NOMO-1 (cell line): ENCODE results near the gene RBPJ.

Source experiments
- DNase-seq, 2 experiments: peaks; one replicate each; lab custom pipeline; 2025; ENCODE audit not compliant: unreplicated experiment in 2 of 2; lab: John Stamatoyannopoulos, UW

Gene RBPJ

DNA sequence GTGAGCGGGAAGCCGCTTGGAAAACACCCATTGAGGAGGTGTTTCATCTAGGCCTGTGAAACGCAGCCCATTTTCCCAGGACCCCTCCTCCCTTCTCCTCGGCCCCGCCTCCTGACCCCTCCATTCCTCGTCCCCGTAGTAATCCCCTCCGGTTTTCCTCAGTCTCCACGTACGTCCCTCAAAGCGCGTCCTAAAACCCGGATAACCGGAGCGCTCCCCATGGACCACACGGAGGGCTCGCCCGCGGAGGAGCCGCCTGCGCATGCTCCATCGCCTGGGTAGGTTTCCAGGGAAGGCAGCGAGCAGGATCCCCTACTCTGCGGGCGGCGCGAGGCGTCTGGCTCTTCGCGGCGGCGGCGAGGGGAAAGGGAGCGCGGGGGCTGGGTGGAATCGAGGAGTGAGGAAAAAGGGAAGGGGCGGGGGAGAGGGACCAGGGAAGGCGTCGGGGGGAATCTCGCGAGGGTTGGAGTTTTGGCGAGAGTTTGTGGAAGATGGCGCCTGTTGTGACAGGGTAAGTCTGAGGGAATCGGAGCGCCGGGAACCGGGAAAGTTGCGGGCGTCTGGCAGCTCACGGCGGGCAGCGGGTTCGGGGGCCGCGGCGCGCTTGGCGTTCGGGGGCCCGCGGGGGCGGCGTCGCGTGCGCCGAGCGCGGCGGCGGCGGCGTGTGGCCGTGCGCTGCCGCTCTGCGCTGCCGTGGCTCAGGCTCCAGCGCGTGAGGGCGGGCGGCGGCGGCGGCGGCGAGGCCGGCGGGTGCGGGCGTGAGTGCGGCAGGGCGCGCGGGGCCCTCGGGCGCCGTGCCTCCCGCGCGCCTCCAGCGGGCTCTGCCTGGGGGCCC lies at the start of gene RBPJ:
TSS of gene RBPJ (plus strand) at position 477 of the 835 bp plus-strand sequence. CDS start at position 492, 15 bp downstream.
- peak; percentile 70 to 76 for DNase-seq

DNA sequence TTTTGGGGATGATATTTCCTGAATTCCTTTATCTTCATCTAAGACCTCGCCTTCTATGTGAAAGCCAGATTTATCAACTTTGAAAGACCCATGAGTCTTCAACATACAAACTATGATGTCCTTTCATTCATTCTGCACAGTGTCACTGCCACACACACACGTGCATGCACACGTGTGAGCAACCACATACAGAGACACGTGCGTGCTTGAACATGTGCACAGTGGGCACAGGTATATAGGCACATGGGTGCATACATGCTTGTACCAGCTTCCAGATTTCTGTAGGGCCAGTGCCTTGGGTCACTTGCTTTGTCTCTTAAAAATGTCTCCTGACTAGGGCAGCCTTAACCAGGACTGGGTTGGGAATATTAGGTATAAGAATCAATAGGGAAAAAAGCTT lies 49.1 kb upstream of the RBPJ start:
- DNase-seq: no peak

DNA sequence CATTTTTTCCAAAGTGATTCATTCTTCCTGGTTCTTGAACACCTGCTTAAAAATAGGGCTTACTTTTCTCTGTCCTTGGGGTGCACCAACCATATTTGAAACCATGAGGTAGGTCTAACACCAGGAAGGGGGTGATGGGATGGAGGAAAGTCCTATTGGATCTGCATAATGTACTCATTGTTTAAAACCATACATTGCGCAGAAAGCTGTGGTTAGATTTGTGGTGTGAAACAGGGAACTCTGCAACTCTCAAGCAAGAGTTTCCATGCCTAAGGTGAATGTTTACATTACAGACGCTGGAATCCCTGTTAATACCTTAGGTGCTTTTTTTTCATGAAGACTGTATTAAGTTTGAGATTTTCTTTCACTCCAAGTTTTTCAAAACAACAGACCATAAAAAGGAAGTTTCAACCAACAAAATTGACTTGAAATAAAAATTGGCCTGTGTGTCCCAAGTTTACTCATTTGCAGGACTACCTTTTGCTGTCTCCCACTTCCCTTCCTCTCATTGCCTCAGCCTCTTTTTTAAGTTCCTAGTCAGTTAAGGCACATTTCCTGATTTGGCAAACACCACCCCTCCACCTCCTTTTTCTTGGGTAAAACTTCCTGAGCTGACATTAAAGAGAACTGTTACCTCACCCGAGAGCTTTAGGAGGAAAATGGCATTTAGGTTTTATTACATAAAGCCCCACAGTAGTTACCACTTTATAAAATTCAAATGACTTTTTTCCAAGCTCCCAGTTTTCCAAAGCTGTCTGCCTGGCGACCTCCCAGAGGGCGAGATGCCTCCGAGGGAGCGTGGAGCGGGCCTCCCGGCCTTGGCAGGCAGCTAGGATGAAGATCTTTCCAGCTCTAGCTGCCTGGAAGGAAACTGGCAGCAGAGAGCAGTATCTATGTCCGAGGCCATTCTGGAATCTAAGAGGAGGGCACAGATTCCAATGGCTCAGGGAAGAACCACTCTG lies 47.9 kb upstream of the RBPJ start:
- DNase-seq: peak; percentile 75 to 82

DNA sequence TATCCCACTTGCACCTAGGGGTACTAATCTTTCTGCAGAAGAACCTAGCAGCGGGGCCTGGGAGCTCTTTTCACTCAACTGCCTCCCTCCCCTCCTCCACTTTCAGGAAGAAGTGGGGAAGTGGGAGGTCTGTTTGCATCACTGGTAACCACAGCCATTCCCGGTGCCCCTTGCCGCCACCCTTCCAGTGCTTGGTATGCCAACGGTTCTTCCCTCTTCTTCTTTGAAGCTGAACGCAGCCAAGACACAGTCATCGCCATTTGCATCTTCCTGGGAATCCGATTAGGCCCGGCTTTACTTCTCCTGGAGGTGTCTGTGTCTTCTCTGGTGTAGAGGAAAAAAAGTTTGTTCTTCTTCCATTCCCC lies 47.2 kb upstream of the RBPJ start:
- peak; percentile 45 to 48 for DNase-seq

DNA sequence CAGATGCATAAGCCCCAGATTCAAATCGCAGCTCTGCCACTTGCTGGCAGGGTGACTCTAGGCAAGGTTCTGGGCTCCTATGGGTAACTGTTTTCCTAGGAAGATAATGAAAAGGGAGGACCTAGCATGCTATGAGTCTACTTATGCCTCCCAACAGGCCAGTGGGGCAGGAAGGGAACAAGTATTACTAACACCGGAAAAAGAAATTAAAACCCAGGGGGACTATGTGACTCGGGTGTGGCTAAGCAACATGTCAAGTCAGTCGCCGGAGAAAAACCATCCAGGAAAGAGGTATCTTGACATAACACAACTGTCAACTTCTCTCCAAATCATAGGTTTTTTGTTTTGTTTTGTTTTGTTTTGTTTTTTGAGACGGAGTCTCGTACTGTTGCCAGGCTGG lies 45.5 kb upstream of the RBPJ start:
- DNase-seq: peak in 1 of 2 experiments; percentile 20

DNA sequence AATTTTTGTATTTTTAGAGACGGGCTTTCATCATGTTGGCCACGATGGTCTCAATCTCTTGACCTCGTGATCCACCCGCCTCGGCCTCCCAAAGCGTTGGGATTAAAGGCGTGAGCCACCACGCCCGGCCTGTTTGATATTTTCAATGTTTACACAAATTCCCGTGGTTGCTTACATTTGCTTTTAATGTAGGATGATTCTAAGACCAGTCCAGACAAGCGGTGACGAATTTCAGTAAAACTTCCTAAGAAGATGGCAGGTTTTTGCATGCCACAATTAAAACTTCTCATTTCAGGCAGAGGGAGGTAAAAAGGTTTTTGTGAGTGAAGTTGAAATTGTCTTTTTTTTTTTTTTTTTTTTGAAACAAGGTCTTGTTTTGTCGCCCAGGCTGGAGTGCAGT lies 41.4 kb upstream of the RBPJ start:
- DNase-seq: no peak

DNA sequence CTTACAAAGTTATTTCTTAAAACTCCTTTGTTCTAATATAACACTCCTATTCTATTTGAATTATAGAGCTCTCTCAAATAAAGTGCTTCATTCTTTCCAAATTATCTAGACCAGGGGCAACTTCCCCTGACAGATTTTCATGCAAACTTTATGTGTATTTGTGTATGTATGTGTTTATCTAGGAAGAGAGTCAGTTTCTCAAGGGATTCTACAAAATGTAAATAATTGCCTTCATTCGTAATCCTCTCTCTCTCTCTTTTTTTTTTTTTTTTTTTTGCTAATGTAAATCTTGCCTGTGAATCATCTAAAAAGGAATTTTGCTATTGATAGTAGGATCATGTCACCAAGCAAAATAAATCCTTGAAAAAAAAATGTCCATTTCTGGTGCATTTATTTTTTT lies 38.9 kb upstream of the RBPJ start:
- DNase-seq: no peak

DNA sequence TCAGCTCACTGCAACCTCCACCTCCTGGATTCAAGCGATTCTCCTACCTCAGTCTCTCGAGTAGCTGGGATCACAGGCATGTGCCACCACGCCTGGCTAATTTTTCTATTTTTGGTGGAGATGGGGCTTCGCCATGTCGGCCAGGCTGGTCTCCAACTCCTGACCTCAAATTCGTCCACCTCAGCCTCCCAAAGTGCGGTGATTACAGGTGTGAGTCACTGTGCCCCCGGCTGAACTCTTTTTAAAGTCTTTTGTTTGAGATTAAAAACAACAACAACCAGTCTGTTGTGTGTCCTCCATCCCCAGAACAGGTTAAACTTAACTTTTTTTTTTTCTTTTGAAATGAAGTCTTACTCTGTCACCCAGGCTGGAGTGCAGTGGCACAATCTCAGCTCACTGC lies 36.3 kb upstream of the RBPJ start:
- DNase-seq: no peak

DNA sequence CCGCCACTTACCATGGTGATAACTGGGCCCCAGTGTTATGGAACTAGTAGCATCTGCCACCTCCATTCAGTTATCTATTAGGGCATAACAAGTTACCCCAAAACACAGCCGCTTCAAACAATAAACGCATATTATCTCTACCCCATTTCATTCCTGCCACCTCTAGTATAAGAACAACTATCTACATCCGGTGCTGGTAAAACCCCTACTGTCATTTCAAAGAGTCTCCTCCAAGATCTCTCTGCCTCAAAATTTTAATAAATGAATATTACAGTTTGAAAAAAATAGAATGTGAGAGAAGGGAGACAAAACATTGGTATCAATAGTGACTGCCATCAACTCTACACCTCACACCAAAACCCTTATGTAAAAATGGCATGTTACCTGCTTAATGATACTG lies 35.5 kb upstream of the RBPJ start:
- no peak for DNase-seq

DNA sequence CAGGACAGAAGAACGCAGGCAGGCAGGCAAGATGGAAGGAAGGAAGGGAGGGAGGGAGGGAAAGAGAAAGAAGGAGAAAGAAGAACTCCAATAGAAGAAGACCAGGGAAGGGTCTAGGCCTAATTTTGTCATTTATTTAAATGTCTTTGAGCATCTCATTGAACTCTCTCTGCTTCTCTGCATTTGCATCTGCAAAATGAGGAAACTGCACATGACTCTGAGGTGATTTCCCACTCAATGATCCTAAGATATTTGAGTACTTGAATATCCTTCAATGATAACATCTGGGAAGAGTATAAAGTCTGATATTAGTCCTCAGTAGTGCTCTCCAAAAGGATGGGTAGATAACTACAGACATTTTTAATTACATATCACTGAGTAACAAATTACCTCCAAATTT lies 33.1 kb upstream of the RBPJ start:
- DNase-seq: peak in 1 of 2 experiments; percentile 49

DNA sequence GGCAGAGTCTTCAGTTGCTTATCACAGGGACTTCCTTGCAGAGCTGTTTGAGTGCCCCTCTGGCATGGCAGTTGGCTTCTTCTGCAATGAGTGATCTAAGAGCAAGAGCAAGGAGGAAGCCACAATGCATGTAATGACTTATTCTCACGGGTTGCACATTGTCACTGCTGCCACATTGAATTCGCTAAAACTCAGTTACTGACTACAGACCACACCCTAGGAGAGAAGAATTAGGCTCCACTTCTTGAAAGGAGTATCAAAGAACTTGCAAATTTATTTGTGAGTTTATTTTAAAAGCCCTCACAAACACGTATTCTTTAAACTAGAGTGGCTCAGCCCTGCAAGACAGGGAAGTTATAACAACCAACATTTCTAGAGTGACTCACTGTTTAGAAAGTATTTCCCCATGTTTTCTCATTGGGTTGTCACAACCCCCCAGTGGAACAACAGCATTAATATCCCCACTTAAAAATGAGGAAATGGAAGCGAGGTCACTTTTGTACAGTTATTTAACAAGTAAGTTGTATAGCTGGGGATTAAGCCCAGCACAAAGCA lies 32.4 kb upstream of the RBPJ start:
- peak; percentile 90 to 98 for DNase-seq

DNA sequence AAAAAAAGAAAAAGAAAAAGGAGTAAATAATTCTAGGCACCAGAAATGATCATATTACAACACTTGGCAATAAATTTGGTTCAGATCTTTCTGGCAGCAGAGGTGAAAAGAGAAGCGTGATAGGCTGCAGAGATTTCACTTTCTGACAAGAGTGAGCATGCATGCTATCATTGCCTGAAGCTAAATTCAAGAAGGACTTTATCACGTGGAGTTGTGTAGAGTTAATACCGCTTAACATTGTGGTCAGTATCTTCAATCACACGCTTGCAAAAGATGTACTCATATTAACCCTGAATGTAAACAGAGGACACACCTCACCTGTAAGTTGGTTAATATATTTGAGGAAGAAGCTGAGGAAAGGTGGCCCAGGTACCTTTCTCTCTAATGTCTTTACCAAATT lies 31.4 kb upstream of the RBPJ start:
- peak; percentile 20 to 61 for DNase-seq

DNA sequence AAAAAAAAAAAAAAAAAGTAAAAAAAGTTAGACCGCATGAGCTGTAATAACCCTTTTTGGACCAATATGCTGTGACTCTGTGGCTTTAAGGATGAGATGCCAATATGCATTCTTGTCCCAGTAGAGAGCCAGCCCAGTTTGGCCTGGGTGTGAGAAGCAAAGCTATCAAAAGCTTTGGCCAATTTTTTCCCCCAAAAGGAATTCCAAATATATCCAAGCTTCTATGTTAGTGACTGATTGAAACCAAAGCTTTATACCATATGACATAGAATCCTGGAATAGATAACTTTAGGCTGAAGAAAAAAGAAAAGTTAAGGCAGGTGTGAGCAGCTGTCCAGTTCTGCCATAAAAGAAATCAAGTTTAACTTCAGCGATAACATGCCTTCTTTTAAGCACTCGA lies 30.5 kb upstream of the RBPJ start:
- DNase-seq: no peak

DNA sequence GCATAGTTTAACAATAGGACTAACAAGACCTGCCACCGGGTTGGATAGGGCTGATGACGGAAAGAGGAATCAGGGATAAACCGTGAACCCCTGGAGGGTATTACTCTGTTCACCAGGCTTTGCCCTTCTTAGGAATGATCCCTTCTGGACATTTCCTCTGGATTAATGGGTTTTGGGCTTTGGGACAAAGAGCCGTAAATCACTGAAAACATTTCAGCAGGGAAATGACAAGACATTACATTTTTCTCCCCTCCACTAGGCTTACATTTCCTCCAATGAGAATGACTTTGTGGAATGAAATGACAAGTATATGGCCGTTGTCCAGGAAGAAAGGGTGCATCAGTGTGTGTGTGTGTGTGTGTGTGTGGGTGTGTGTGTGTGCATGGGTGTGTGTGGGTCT lies 25.9 kb upstream of the RBPJ start:
- DNase-seq: no peak

DNA sequence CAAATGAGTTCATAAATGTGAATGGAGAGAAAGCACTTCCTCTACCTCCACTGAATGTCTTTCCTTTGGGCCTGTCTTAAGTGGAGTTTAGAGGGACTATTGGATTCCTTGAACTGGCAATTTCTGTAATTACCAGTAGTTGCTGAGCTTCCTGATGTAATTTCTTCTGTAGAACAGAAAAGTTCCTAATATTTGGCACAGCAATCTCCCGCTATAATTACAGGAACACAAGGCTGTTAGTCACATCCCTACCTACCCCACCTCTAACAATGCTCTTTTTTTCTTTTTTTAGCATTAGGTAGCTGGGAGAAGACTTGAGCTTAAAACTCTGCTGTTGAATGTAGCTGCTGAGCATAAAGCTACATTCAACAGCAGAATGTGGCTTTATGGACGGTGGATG lies 24.8 kb upstream of the RBPJ start:
- DNase-seq: no peak

DNA sequence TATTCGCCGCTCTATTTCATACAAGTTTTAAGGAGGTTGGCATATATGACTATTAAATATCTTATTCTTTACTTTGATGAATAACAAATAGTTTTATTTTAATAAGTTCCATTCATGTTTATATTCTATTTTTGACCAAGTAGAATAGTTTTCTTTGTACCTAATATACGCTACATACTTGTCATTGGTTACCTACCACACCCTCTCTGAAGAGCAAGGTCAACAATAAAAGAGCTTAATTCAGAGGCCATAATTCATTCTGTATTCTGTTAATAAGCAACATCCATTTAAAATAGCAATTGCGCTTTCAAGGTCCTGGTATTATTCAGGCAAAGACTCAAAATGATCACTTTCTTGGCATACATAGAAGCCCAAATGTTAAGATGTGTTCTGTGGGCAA lies 24.3 kb upstream of the RBPJ start:
- DNase-seq: no peak

DNA sequence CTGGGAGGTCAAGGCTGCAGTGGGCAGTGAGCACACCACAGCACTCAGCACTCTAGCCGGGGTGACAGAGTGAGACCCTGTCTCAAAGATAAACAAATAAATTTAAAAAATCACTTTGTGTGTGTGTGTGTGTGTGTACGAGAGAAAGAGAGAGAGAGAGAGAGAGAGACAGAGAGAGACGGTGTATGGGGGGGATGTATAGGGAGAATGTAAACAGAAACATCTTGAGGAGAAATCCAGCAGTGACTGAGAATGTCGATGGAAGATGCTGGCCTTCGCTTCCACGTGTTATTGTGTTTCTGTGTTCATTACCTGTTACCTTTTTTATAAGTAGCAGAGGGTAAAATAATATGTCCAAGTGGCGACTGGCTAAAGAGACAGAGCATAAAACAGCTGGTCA lies 23.6 kb upstream of the RBPJ start:
- no peak for DNase-seq

DNA sequence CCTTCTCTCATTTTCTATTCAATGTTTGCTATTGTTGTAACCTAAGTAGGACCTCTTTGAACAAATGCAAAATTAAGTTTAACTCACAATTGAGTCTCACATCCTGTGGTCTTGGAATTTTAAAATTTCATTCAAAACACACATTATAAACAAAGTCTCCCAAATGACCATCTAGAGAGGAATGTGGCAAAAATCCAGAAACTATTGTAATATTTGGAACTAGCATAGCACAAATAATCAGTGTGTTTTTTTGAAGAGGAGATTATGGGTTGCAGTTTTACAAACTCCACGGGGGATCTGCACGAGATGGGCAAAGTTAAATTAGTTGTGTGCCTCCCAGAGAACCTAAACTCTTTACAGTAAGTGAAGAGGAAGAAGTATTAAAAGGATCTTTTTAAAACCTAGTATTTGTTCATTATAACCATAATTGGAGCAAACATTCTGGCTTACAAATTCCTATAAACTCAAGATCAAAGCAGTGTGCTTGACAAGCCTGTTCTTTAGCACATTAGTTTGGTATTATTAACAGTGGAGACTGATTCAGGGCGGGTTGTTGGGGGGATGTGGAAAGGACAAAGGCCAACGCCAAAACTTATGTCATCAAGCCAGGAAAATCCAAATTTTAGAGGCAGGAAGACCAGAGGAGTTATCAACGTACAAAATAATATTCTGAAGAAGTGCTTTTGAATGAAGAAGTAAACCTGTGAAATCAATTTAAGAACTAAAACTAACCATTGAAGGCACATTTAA lies 22.4 kb upstream of the RBPJ start:
- no peak for DNase-seq

DNA sequence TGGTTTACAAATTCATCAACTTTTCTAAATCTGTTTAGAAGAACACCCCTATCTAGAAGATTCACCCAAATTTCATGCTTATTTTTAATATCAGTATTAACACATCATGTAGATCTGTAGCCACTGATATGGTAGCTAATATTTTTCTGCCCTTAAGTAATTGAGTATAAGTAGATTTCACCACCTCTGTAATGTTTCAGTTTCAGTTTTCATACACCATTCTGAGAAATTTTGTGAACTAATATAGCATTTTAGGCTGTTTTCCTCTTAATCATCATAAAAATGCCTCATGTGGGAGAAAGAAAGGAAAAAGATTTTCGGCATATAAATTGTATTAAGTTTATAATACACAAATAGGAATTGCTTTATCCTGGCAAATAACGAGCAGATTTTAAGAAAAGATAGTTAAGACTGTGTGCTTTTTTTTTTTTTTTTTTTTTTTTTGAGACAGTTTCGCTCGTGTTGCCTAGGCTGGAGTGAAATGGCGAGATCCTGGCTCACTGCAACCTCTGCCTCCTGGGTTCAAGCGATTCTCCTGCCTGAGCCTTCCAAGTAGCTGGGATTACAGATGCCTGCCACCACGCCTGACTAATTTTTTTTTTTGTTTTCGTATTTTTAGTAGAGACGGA lies 21.4 kb upstream of the RBPJ start:
- DNase-seq: peak in 1 of 2 experiments; percentile 72
